ENCODE data around the gene PHLDA1. TPM values are rescaled to one million over a fixed set of nuclear protein-coding genes. Genes with fewer than 3 reads are reported as not detected.

Gene PHLDA1
- total RNA-seq (2022; extraction: Qiagen RNA extraction) = 32.8 to 54.8 TPM (median 48.0 TPM) in 5 replicates

GRCh38 chr12:76031414-76032042, at the start of gene PHLDA1:
Gene PHLDA1 (minus strand): TSS chr12:76031776.

Other genes starting within 250 kb of the PHLDA1 start
- gene NAP1L1, start 52.9 kb upstream of the PHLDA1 start, total RNA-seq (2022; extraction: Qiagen RNA extraction) = 612 to 702 TPM (median 628 TPM) in 5 replicates